SU-DHL-6 (cell line): ENCODE results near the gene TOMM40.

ENCODE experiments used
- CTCF ChIP-seq: fragments of 200-600 bp; sonication (generic); IDR thresholded peaks from one replicate; pipeline ENCODE4 v1.5.1; 2017; ENCODE audit warnings: antibody characterized with exemption, mild to moderate bottlenecking, low read length, moderate library complexity; ENCODE audit not compliant: insufficient read depth, poor library complexity, severe bottlenecking
- EZH2phosphoT487 ChIP-seq: fragments of 200-600 bp; sonication (generic), shearing (Covaris generic); conservative IDR thresholded peaks from 2 replicates; pipeline ENCODE4 v1.6.1; 2018; ENCODE audit warnings: mild to moderate bottlenecking, antibody characterized with exemption, low read length, moderate library complexity, mixed read lengths

GRCh38 chr19:44924243-44924725, 33.2 kb downstream of the TOMM40 start:
- TF ChIP-seq CTCF (no peak), EZH2phosphoT487 (no peak)
